HepG2 (cell line): Measurements from ENCODE around the gene FBXO28. TPM values are rescaled to one million over a fixed set of nuclear protein-coding genes. Genes with fewer than 3 reads are reported as not detected.

ENCODE experiments used
- HCFC1 ChIP-seq: fragments of 150-350 bp; IDR thresholded peaks from 2 replicates; pipeline ENCODE4 v1.6.1; 2014; ENCODE audit warnings: low read depth, low read length
- IKZF5 ChIP-seq: IDR thresholded peaks from 2 replicates; pipeline ENCODE4 v1.6.1; 2018; ENCODE audit warnings: missing genetic modification reagents, mild to moderate bottlenecking, missing compliant biosample characterization
- IRX3 ChIP-seq: sonication (generic); formaldehyde crosslinking; IDR thresholded peaks from 2 replicates; pipeline ENCODE4 v1.8.1; 2023; ENCODE audit warnings: mild to moderate bottlenecking, low read depth, missing genetic modification reagents, borderline replicate concordance
- MXD1 ChIP-seq: sonication (generic); formaldehyde crosslinking; IDR thresholded peaks from 2 replicates; pipeline ENCODE4 v1.4.0; 2020; ENCODE audit warnings: mild to moderate bottlenecking, missing genetic modification reagents
- PATZ1 ChIP-seq: sonication (generic); formaldehyde crosslinking; IDR thresholded peaks from 2 replicates; pipeline ENCODE4 v1.4.0; 2020; ENCODE audit warnings: missing genetic modification reagents
- SMARCE1 ChIP-seq: fragments of 450-650 bp; IDR thresholded peaks from 2 replicates; pipeline ENCODE4 v1.6.1; 2017; ENCODE audit warnings: borderline replicate concordance
- ZBTB49 ChIP-seq: sonication (generic); formaldehyde crosslinking; IDR thresholded peaks from 2 replicates; pipeline ENCODE4 v1.4.0; 2020; ENCODE audit warnings: missing genetic modification reagents, borderline replicate concordance
- ZBTB7A ChIP-seq: sonication (generic); formaldehyde crosslinking; IDR thresholded peaks from 2 replicates; pipeline ENCODE4 v1.8.0; 2022; ENCODE audit warnings: mild to moderate bottlenecking, missing genetic modification reagents
- ZNF597 ChIP-seq: sonication (generic); formaldehyde crosslinking; IDR thresholded peaks from 2 replicates; pipeline ENCODE4 v1.5.0; 2020; ENCODE audit warnings: missing genetic modification reagents
- polyA plus RNA-seq, 8 experiments: library from polyadenylated mRNA; depleted of rRNA in 3 of 8; stranded (reverse) in 7 of 8; unstranded in 1 of 8; fragments of >200 nt; fragmentation: Illumina TruSeq in 4 of 8; extraction: Trizol in 4 of 8; gene quantifications; 2 replicates each; pipeline versions ENCODE4 v1.2.1 to v1.2.3, GENCODE V29; 2011 to 2016; ENCODE audit warnings: low read depth in 4 of 8, missing spikeins in 1 of 8, mixed read lengths in 1 of 8; ENCODE audit not compliant: insufficient read depth in 1 of 8
- total RNA-seq, 5 experiments: library from RNA; depleted of rRNA; stranded (reverse); fragments of >200 nt; fragmentation: Illumina TruSeq; extraction: Trizol; gene quantifications; 2 replicates each; pipeline ENCODE4 v1.2.3, GENCODE V29; 2016; ENCODE audit warnings: low read depth in 1 of 5

The FBXO28 gene
- total and polyA plus RNA-seq, 2 of the 13 experiments (the other 11 are each of a cell fraction or from before 2014, with no cell fraction given) = 8.5 to 29.1 TPM

GRCh38 chr1:224132901-224133300 is 19.0 kb downstream of the FBXO28 start (continued):
- TF ChIP-seq HCFC1 (no peak), MXD1 (no peak), ZBTB7A (CRISPR knock-in tag) (no peak), ZNF597 (no peak), IRX3 (CRISPR knock-in tag) (no peak), PATZ1 (no peak), ZBTB49 (CRISPR knock-in tag) (no peak), SMARCE1 (no peak), IKZF5 (no peak)
